ACC112 (cell line): ENCODE data around the gene RUVBL2.

Experiments used
- H2AFZ ChIP-seq: fragments of 200-600 bp; sonication (generic); one replicate; pipeline ENCODE4 v1.6.0; 2017; ENCODE audit warnings: antibody characterized with exemption, low read length; ENCODE audit not compliant: unreplicated experiment
- H3K27ac ChIP-seq: fragments of 200-600 bp; sonication (generic); 2 replicates; pipeline ENCODE4 v1.5.1; 2014; ENCODE audit warnings: low read depth, mild to moderate bottlenecking, antibody characterized with exemption, low read length, moderate library complexity
- H3K27me3 ChIP-seq: fragments of 200-600 bp; sonication (generic); 2 replicates; pipeline ENCODE4 v1.6.1; 2014; ENCODE audit warnings: mild to moderate bottlenecking, antibody characterized with exemption, low read length, moderate library complexity, mixed read lengths; ENCODE audit not compliant: insufficient read depth
- H3K36me3 ChIP-seq: fragments of 200-600 bp; sonication (generic); 2 replicates; pipeline ENCODE4 v1.6.1; 2016; ENCODE audit warnings: mild to moderate bottlenecking, antibody characterized with exemption, low read length, moderate library complexity, mixed read lengths; ENCODE audit not compliant: insufficient read depth
- H3K4me1 ChIP-seq: fragments of 200-600 bp; sonication (generic); one replicate; pipeline ENCODE4 v1.6.1; 2016; ENCODE audit warnings: low read length, mixed read lengths; ENCODE audit not compliant: insufficient read depth, unreplicated experiment, control insufficient read depth
- H3K4me3 ChIP-seq: fragments of 200-600 bp; sonication (generic); 2 replicates; pipeline ENCODE4 v1.5.1; 2014; ENCODE audit warnings: mild to moderate bottlenecking, low read depth, low read length
- H3K79me2 ChIP-seq: fragments of 200-600 bp; sonication (generic); one replicate; pipeline ENCODE4 v1.6.0; 2016; ENCODE audit warnings: low read length; ENCODE audit not compliant: control insufficient read depth, unreplicated experiment, insufficient read depth

RUVBL2 gene

GRCh38 chr19:48989701-48990291 is 3.9 kb upstream of the RUVBL2 start:
- Histone ChIP-seq H3K27me3 (no peaks in the 10 kb centered on the region), H3K36me3 (0 out of 2 replicates have a peak, but pooled peaks cover 2% of the 10 kb centered on the region), H3K4me1 (peaks cover 4% of the 10 kb centered on the region), H3K4me3 (no peak overlapping the region), H3K27ac (no peak overlapping the region), H2AFZ (no peak overlapping the region), H3K79me2 (peaks cover 41% of the 10 kb centered on the region)

DNA sequence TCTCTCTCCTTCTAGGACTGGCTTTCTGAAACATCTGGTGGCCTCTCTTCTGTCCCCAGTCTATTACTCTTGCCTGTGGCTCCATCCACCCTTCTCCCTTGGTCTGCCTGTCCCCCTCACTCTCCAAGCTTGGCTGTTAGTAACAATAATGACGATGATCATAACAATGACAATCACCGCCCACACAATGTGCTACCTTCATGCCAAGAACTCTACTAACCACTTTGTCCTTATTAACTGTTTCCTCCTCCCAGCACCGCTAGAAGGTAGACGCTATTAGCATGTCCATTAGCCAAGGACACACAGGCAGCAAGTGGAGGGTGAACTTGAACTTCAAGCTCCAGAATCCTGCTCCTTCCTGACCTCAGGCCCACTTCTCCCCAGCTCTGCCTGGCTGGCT is 3.3 kb upstream of the RUVBL2 start:
- peaks cover 8% of the 10 kb centered on the region for H3K4me1 ChIP-seq
- H3K36me3 ChIP-seq, result 0 out of 2 replicates have a peak, but pooled peaks cover 2% of the 10 kb centered on the region
- H2AFZ ChIP-seq, result no peak overlapping the region
- no peak overlapping the region for H3K27ac ChIP-seq
- peaks cover 47% of the 10 kb centered on the region for H3K79me2 ChIP-seq
- no peaks in the 10 kb centered on the region for H3K27me3 ChIP-seq
- H3K4me3 ChIP-seq, result no peak overlapping the region

DNA sequence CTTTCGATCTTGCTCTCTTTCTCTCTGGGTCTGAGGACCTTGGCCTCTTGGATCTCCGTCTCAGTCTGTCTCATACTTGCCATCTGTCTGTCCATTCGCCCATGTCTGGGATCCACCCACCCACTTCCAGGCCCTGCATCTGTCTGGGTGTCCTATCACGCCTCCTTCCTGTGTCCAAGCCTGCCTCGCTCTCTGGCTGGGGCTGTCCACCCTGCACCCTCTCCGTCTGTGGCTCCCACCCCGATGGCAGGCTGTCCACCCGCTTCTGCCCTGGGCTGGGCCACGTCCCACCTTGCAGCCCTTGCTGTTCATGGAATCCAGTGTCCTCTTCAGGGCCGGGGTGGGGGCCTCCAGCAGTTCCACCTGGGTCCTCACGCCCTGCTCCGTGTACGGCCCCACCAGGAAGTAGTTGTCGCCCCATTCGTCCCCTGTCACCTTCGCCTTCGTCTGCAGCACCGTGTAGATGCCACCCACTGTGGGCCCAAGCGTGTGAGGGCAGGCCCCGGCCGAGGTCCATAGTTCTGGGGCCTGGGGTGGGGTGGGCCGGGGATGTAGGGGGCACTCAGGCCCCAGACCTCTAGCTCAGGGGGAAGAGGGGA is 2.6 kb upstream of the RUVBL2 start:
- Histone ChIP-seq H3K27ac (no peak overlapping the region), H2AFZ (no peak overlapping the region), H3K36me3 (0 out of 2 replicates have a peak, but pooled peaks cover 2% of the 10 kb centered on the region), H3K79me2 (peaks cover 54% of the 10 kb centered on the region), H3K4me3 (peak overlapping the region; percentile 91; the same call in 1 of the 2 replicates), H3K4me1 (peaks cover 8% of the 10 kb centered on the region), H3K27me3 (no peaks in the 10 kb centered on the region)

- Histone ChIP-seq H2AFZ (no peak overlapping the region), H3K27ac (peak overlapping the region; percentile 60), H3K79me2 (peaks cover 58% of the 10 kb centered on the region)
Observed at GRCh38 chr19:48991873-48992580, 1.7 kb upstream of the RUVBL2 start.

GRCh38 chr19:48992581-48993174 is 1.0 kb upstream of the RUVBL2 start:
- Histone ChIP-seq H3K79me2 (peaks cover 64% of the 10 kb centered on the region), H2AFZ (no peak overlapping the region), H3K4me1 (peaks cover 8% of the 10 kb centered on the region), H3K36me3 (no peaks in the 10 kb centered on the region), H3K4me3 (peak overlapping the region; percentile 91), H3K27me3 (no peaks in the 10 kb centered on the region), H3K27ac (peak overlapping the region; percentile 60)

More at GRCh38 chr19:48991873-48992580, 1.7 kb upstream of the RUVBL2 start:
- H3K27me3 ChIP-seq, result no peaks in the 10 kb centered on the region
- peaks cover 8% of the 10 kb centered on the region for H3K4me1 ChIP-seq
- no peaks in the 10 kb centered on the region for H3K36me3 ChIP-seq
- H3K4me3 ChIP-seq, result peak overlapping the region; percentile 91

DNA sequence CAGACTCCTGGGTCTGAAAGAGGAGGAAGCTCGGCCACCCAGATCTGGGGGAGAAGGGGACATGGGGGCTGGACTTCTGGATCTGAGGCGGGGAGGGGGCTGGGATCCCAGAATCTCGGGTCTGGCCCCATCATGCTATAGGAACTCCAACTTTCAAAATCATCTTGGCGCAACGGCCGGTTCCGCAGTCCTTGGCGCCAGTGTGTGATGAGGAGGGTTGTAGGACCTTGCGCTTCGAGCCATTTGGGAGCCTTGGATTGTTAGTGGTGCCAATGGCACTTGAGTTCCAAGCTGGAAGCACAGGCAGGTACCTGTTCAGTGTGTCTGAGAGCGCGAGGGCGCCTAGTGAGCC is 324 bp downstream of the RUVBL2 start:
- H3K27ac ChIP-seq, result peak overlapping the region; percentile 72
- H3K4me1 ChIP-seq, result peaks cover 8% of the 10 kb centered on the region
- H3K79me2 ChIP-seq, result peaks cover 66% of the 10 kb centered on the region
- peak overlapping the region; percentile 91 for H3K4me3 ChIP-seq
- H3K36me3 ChIP-seq, result no peaks in the 10 kb centered on the region
- no peaks in the 10 kb centered on the region for H3K27me3 ChIP-seq
- H2AFZ ChIP-seq, result no peak overlapping the region

DNA sequence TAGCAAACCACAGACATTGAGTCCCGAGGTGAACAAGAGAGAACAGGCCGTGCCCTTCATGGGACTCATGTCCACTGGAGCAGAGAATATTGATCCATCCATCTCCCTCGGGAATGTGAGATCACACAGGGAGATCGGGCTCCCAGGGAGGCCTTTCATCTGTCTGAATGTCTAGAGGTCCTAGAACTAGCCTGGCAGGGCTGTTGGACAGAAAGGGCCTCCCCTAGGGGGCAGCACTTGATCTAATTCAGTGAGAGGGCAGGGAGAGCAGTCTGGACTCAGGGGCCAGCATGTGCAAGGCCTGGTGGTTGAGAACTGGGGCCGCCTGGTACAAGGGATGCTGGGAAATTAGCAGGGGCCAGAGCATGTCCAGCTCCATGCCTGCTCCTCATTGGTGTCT is 4.3 kb downstream of the RUVBL2 start:
- Histone ChIP-seq H3K4me3 (no peak overlapping the region), H3K79me2 (peaks cover 36% of the 10 kb centered on the region), H2AFZ (no peak overlapping the region), H3K4me1 (peaks cover 4% of the 10 kb centered on the region), H3K27me3 (no peaks in the 10 kb centered on the region), H3K27ac (no peak overlapping the region), H3K36me3 (no peaks in the 10 kb centered on the region)

GRCh38 chr19:48999481-49000325 is 6.0 kb downstream of the RUVBL2 start:
- peaks cover 26% of the 10 kb centered on the region for H3K79me2 ChIP-seq
- peaks cover 4% of the 10 kb centered on the region; the same call in 1 of the 2 replicates for H3K36me3 ChIP-seq
- H2AFZ ChIP-seq, result no peak overlapping the region
- no peak overlapping the region for H3K4me3 ChIP-seq
- no peaks in the 10 kb centered on the region for H3K27me3 ChIP-seq
- H3K27ac ChIP-seq, result no peak overlapping the region
- peaks cover 4% of the 10 kb centered on the region for H3K4me1 ChIP-seq

DNA sequence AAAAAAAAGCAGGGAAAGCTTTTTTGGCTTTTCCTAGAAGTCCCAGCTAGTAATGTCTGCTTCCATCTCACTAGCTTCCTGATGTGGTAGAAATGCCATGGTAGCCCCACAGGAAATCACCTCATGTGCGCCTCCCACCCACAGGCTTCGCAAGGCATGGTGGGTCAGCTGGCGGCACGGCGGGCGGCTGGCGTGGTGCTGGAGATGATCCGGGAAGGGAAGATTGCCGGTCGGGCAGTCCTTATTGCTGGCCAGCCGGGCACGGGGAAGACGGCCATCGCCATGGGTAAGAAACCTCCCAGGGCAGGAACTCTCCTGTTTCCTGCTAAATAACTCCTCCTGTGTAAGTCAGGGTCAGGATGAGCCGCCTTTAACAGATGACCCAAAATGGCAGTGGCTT is 10.4 kb downstream of the RUVBL2 start:
- H3K4me1 ChIP-seq, result no peaks in the 10 kb centered on the region
- H3K27me3 ChIP-seq, result no peaks in the 10 kb centered on the region
- H2AFZ ChIP-seq, result no peak overlapping the region
- no peaks in the 10 kb centered on the region for H3K79me2 ChIP-seq
- peaks cover 4% of the 10 kb centered on the region; the same call in 1 of the 2 replicates for H3K36me3 ChIP-seq
- H3K4me3 ChIP-seq, result no peak overlapping the region
- no peak overlapping the region for H3K27ac ChIP-seq

GRCh38 chr19:49004964-49005614 is 11.4 kb downstream of the RUVBL2 start:
- Histone ChIP-seq H3K27ac (no peak overlapping the region), H3K79me2 (no peaks in the 10 kb centered on the region), H3K4me1 (no peaks in the 10 kb centered on the region), H2AFZ (no peak overlapping the region), H3K4me3 (no peak overlapping the region), H3K27me3 (no peaks in the 10 kb centered on the region), H3K36me3 (peaks cover 4% of the 10 kb centered on the region; the same call in 1 of the 2 replicates)
